HG03442 (cell line): ENCODE results near the gene CASR.

ENCODE experiments used
- ATAC-seq: cut with Tn5 transposase; IDR thresholded peaks from one replicate; pipeline ENCODE4 v1.9.1; 2021; ENCODE audit warnings: mild to moderate bottlenecking, moderate library complexity; ENCODE audit not compliant: unreplicated experiment

The CASR gene

DNA sequence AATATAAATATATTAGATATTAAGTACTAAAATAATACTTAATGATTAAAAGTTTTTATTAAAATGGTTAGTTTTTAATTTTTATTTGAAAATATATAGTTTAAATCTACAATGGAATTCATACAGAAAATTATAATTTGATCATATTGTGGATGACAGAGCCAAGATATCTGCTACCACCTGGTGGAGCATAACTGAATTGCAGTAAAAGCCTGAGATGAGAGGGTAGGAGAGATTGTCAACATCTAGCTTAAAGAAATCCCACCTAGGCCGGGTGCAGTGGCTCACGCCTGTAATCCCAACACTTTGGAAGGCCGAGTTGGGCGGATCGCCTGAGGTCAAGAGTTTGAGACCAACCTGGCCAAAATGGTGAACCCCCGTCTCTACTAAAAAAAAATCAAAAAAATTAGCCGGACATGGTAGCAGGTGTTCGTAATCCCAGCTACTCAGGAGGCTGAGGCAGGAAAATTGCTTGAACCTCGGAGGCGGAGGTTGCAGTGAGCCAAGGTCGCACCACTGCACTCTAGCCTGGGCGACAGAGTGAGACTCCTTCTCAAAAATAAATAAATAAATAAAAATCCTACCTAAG, 116.5 kb downstream of the CASR start:
- ATAC-seq = no peak

DNA sequence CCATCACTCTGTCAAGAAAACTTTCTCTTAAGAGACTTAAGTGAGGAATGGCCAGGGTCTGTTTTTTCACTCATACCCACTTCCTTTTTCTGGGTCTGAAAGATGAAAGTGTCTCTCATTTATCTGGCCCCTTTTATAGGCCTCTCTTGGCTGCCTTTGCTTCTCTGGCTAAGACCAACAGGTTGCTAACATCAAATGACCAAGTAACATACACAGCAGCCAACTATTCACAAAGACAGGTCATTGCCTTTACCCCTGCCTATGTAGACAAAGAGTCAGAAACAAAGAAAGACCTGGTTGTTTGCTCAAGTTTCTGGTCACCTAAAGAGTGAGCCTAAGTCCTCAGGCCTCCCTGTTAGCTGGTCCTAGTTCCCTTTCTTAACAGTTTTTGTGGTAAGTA, 117.6 kb downstream of the CASR start:
- ATAC-seq = peak; percentile 57

DNA sequence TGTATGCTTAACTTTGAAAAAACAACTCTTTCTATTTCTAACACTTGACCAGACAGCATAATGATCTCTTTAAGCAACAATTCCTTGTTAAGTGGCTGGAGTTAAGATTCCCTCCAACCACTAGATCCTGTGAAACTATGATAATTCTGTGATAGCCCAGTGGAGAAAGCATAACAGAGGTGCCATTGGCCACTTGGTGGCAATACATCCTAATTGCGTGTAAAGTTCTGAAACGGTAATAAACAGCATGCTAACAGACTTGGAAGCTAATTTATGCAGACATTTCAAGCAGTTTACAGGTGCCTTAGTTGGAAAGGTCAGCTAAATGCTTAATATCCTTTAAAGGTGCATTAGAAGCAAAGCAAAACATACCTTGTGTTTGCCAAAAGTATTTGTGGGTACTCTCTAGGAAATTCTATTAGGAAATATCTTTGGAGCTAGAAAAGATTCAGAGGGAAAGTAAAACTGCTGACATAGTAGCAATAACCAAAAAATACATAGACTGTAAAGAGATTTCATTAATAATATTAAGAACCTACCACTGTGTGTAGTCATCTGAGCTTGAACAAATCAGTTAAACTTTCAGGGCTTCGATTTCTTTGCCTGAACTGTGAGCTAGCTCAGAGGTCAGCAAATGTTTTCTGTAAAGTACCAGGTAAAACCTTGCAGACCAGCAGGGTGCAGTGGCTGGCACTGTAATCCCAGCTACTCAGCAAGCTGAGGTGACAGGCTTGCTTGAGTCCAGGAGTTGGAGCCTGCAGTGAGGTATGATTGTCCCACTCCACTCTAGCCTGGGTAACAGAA, 122.6 kb downstream of the CASR start:
- peak; percentile 55 for ATAC-seq

DNA sequence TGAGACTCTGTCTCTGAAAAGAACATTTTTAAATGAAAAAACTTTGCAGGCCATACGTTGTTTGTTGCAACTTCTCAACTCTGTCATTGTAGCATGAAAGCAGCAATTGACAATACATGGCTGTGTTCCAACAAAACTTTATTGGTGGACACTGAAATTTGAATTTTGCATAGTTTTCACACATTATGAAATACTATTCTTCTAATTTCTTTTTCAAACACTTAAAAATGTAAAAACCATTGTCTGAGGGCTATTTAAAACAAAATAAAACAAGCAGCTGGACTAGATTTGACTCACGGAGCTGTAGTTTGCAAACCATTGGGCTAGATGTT, 123.1 kb downstream of the CASR start:
- no peak for ATAC-seq

DNA sequence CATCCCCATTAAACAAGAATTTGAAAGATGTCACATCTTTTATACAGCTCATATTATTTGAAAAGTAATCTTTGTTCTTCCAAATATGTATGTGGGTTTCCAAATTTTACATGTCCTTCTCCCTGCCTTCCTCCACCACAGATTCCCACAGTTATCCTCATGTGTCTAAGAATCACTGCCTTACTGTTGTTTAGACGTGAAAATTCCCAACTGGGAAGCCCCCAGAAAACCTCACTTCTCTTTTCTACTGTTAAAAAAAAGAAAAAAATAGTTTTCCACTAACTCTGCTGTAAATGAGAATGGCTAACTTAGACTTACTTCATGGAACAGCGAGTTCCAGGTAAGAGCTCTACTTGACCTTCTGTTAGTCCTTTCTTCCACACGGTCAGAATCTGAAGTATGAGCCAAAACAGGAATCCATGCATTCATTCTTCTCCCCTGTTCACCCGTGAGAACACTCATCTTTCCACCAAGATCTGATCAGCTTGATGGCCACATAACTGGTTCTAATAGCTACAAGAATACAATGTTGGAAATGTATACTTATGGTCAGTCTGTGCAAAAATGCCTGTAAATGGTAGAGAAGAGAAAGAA, 123.7 kb downstream of the CASR start:
- no peak for ATAC-seq

DNA sequence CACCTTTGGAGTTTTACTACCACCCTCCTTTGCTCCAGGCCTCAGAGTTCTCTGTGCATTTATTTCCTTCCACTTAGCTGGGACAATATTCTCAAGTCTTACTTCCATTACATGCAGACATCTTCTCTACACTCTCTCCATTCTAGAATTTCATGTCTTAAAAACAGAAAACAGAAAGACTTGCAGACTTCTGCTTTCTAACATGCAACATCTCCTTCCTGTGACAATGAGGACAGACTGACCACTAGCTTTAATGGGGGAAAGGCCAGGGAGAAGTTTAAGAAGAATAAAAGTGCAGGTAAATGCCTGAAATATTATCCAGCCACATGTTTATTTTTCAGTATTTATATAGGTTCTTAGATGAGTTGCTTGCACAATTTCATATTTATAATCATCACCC, 124.5 kb downstream of the CASR start:
- ATAC-seq = no peak

DNA sequence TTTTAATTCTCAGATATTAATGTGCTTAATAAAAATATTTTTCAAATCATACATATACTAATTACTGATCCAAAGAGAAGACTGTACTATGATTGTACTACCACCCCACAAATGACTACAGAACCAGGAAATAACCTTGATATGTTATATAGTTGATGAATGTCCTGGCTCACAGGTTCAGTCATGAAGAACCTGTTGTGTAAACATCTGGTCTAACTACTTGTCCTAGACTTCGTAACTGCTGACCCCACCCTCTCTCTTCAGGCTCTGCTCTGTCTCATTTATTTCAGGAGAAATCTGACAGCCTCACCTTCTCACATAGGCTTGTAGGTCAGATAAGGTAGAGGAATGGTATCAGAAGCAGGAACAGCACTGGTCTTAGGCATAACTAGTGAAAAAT, 126.9 kb downstream of the CASR start:
- no peak for ATAC-seq

DNA sequence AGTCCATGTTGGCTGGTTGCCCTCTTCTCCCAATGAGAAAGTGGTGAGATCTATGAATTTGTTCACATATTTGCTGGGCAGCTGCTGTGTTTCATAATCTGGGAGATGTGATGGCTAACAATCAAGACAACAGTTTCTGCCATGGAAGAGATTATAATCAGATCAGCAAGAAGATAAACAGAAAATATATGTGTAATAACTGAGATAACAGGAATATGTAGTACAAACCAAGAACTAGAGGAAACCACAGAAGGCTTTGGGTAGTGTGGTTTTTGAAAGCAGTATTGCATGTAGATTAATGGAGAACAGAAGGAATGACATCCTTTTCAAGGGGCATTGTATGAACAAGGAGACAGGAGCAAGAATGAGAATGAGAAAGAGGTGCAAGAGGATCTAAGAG, 129.4 kb downstream of the CASR start:
- no peak for ATAC-seq

DNA sequence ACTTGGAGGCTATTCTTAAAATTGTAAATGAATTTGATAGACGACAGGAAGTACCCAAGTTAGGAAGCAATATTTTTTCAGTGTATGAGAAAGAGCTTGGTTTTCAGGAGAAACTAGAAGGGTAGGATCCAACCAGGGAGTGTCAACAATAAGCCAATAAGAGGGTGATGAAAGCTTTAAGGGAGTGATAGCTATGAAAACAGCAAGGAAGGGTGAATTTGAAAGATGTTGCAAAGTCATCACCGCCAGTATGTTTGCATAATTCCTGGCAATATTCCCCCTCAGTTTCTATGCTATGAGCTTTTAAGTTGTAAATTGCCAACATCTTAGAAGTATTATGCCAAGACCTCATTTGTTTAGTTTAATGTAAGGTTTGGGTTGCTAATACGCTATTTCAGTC, 129.8 kb downstream of the CASR start:
- ATAC-seq = no peak

DNA sequence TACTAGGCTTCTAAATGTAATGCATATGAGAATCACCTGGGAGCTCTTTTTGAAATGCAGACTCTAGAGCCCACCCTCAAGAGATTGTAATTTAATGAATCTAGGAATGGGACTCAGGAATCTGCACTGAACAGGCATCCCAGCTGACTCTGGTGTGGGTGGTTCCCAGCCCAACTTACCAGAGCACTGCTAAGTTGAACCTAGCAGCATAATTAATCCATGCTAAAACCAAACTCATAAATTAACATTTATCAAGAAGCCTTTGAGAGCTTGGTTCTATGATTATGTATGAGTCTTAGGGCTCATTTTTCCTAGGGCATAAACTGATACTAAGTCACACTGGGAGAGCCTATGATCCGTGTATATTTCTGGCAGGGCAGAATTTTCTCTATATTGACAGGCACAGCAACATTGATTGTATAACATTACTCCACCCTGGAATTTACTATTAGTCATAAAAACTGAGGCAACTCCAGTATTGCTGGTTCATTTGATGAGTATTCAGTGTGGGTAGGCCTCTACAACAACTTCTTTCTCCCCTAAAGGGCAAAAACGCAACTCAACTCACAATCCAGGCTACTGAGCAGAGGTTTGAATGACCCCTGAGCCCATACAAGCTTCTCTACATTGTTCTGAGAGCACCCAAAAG, 130.9 kb downstream of the CASR start:
- no peak for ATAC-seq

DNA sequence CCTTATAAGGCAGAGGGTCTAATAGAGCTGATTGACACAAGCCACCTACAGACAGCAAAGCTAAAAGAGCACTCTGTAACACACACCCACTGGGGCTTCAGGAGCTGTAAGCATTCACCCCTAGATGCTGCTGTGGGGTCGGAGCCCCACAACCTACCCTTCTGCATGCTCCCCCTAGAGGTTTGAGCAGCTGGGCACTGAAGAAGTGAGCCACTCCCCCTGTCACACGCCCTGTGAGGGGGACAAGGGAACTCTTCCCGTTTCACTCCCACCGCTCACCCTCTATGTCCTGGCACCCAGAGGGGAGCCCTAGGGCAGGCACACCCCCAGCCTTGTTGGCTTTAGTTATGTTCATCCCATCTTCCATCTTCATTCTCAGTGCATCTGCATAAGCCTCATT, 132.2 kb downstream of the CASR start:
- ATAC-seq = no peak

DNA sequence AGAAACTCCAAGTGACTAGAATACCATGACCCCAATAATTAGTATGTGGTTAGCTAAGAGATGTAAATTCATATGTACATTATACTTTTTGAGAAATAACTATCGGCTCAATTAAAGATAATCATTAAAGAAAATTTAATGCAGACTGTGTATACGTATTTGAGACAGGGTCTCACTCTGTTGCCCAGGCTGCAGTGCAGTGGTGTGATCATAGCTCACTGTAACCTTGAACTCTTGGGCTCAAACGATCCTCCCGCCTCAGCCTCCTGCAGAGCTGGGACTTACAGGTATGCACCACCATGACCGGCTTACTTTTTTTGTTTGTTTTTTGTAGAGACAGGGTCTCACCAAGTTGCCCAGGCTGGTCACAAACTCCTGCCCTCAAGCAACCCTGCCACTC, 132.9 kb downstream of the CASR start:
- ATAC-seq = no peak

DNA sequence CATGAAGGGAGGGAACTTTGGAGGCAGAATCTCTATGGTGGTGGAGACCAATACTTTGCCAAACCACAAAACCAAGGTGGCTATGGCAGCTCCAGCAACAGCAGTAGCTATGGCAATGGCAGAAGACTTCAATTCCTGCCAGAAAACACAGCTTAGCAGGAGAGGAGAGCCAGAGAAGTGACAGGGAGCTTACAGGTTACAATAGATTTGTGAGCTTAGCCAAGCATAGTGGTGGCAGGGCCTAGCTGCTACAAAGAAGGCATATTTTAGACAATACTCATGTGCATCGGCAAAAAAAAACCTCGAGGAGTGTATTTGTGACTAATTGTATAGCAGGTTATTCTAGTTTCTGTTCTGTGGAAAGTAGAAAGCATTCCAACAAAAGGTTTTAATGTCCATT, 135.2 kb downstream of the CASR start:
- ATAC-seq = no peak

DNA sequence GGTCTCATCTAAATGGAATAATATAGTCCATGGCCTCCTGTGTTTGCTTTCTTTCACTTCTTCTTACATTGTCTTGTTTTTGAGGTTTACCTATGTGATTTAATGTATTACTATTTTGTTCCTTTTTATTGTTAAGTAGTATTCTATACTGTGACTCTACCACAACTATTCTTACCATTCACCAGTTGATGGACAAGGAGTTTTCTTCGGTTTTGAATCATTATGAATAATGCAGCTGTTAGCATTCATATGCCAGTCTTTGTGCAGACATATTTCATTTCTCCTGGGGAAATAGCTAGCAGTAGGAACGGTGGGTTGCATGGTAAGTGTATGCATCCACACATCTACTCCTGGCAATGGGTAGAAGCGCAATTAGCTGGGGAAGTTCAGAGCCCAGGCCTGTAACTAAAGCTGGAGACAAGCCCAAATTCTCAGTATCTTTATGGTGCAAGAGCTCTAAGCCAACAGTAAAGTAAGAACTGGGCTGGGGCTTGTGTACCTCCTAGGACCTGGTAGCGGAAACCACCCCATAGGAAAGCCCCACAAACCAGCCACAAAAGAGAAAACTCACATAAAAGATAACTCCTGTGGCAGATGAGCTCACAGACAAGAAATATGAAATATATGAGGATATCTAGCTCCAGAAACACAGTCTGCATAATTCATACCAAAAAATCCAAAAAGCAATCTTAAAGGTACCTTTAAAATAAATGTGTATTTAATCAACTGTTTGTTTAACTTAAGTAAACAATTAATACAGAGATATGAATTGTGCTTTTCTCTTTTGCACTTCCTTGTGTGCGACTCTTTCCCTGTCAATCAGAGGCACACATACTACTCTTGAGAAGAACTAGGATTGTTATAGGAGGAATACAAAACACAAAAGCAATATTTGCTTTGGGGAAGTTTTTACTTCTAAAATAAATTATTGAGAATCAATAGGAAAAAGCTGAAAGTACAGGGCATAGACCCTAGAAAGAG, 138.9 kb downstream of the CASR start:
- ATAC-seq = peak; percentile 65

DNA sequence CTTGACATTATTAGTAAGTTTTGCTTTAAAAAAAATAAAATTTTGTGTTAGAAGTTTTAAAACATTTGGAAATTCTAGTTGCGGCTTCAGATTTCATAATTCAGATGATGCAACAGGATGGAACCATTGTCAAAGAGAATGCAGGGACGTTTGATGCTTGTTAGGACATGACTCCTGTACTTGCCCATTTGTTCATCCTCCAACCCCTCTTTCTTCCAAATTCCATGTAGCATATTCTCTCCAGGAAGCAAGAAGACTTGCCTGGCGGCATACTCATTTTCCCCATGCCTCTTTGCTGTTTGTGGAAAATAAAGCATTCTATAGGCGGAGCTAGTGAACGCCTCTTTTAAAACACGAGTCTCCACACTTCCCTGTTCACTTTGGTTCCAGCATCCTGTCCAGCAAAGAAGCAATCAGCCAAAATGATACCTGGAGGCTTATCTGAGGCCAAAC, 141.4 kb downstream of the CASR start, which contains the start of gene CSTA:
TSS of gene CSTA (plus strand) at position 378 of the 453 bp plus-strand sequence. CDS start at position 423, 45 bp downstream.
- no peak for ATAC-seq

DNA sequence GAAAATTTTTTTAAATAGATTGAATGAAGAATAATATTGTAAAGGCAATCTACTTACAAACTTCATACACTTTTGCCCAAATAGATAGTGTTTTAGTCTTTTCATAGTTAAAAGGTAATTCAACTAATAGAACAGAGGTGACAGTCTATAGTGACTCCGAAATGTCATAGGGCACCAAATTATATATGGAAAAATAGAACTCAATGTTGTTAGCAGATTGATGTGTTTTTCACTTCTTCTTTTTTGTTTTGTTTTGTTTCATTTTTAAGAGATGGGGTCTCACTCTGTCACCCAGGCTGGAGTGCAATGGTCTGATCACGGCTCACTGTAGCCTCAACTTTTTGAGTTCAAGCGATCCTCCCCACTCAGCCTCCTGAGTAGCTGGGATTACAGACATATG, 142.3 kb downstream of the CASR start:
- no peak for ATAC-seq

DNA sequence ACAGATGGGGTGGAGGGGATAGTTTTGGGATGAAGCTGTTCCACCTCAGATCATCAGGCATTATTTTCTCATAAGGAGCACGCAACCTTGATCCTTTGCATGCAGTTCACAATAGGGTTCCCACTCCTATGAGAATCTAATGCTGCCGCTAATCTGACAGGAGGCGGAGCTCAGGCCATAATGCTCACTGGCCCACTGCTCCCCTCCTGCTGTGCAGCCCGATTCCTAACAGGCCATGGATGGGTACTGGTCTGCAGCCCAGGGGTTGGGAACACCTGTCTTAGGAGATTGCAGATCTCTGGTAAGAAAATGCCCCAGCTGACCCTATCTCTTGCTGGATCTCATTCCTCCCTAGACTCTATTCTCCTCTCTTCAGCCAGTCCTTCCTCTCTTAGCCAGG, 148.4 kb downstream of the CASR start:
- no peak for ATAC-seq

DNA sequence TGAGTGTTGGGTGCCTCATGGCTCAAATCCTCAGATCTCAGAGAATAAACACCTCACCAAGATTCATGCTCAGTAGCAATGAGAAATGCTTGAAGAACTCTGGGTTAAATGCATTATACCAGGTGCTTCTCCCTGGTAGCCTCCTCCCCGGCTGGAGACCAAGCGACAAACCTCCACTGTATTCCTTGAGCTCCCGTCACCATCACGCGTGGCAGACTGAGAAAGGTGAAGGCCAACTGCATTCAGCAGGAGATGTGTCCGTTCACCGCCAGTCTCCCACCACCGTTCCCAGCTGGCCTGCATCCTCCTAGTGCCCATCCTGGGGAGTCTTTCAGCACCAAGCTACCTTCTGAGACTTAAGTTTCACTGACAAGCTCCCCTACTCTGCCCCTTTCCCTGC, 149.1 kb downstream of the CASR start:
- ATAC-seq = no peak
